Limb (tissue), 2 donors: ENCODE measurements around the gene AGBL2.
"Not testable (repeated sequence)": the region's sequence is repeated elsewhere in the genome, so short reads cannot be mapped to it uniquely, and the experiment has no call there.

ENCODE experiments used
- DNase-seq, 2 donors: peaks; one replicate each; pipeline ENCODE4 v3.0.0-alpha.2; 2016; ENCODE audit errors: extremely low spot score in 2 of 2

AGBL2 gene, protein sequence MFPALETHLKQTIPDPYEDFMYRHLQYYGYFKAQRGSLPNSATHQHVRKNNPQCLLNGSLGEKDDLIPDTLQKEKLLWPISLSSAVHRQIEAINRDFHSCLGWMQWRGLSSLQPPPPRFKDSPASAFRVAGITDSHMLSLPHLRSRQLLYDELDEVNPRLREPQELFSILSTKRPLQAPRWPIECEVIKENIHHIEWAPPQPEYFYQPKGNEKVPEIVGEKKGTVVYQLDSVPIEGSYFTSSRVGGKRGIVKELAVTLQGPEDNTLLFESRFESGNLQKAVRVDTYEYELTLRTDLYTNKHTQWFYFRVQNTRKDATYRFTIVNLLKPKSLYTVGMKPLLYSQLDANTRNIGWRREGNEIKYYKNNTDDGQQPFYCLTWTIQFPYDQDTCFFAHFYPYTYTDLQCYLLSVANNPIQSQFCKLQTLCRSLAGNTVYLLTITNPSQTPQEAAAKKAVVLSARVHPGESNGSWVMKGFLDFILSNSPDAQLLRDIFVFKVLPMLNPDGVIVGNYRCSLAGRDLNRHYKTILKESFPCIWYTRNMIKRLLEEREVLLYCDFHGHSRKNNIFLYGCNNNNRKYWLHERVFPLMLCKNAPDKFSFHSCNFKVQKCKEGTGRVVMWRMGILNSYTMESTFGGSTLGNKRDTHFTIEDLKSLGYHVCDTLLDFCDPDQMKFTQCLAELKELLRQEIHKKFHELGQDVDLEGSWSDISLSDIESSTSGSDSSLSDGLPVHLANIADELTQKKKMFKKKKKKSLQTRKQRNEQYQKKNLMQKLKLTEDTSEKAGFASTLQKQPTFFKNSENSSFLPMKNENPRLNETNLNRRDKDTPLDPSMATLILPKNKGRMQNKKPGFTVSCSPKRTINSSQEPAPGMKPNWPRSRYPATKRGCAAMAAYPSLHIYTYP

DNA sequence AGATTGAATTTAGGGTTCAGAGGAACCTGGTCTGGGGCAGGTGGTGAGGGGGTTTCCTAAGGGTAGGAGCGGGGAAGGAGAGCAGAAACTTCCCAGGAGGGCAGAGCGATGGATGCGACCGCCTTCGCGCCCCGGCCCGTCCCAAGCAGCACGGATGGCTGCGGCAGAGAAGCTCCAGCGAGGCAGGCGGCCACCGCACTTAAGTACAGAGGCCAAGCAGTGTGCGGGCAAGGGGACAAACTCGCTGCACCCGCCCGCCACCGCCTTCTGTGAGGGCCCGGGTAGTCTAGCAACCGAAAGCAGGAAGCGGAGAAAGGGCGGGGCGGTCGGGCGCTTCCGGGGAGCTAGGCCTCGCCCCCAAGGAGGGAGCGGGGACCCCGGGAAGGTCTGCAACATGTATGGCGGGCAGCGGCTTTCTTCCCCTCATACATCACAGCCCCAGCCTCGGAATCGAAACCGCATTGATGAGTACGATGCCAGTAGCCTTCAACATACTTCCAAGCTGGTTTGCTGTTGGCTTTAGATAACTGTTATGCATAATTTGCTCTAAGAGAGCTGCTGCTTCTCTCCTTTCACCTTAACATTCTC, at the start of gene AGBL2:
Gene AGBL2 (minus strand): TSS at position 288 of the 588 bp plus-strand sequence. CDS start 719 bp downstream, outside the sequence.
- peak; percentile 60 to 78 for DNase-seq

DNA sequence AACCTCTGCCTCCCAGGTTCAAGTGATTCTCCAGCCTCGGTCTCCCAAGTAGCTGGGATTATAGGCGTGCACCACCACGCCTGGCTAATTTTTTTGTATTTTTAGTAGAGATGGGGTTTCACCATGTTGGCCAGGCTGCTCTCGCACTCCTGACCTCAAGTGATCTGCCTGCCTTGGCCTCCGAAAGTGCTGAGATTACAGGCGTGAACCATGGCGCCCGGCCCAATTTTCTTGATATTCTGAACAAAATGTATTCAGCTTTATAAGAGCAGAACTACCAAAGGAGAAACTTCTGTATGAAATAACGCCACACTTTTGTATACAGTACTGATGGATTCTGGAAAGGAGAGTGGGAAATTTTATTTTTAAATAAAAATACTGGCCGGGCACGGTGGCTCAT, 44.1 kb upstream of the AGBL2 start:
- not testable (repeated sequence) for DNase-seq

DNA sequence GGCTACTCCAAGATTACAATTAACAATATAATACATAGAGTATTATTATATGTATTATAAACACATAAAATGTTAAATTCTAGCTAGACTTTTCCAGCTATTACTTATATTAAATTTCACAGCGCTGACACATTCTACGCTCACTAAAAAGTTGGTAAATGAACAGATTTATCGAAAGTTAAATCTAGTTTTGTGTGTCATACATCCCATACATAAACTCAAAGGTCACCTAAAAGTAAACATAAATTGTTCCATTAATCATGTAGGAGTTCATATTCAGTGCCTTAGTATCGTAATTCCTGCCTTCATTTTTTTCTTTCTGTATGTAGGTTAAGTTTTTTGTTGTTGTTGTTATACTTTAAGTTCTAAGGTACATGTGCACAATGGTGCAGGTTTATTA, 41.0 kb upstream of the AGBL2 start:
- no peak for DNase-seq

DNA sequence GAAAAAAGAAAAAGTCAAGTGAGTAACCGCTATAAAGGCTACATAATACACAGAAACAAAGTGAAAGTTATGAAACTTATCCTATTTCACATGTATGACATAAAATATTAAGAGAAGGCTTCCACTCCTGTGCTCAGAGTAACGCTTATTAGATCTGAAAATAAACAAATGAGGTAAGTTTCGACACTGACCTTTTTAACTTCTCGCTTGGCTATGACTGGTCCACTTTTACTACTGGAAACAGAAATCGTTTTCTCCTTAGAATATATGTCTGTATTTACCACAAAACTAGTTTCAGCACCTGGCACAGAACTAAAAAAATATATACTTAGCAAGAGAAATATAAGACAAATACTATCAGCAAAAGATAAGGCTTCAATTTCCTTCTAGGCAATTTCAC, 35.6 kb upstream of the AGBL2 start:
- DNase-seq, result no peak

DNA sequence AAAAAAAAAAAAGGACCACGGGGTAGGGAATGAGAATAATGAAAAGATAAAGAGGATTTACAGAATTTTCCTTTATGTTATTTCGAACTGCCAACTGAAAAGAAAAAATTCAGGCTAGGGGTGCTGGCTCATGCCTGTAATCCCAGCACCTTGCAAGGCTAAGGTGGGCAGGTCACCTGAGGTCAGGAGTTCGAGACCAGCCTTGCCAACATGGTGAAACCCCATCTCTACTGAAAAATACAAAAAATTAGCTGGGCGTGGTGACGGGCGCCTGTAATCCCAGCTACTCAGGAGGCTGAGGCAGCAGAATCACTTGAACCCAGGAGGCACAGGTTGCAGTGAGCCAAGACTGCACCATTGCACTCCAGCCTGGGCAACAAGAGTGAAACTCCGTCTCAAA, 27.3 kb upstream of the AGBL2 start:
- not testable (repeated sequence) for DNase-seq

DNA sequence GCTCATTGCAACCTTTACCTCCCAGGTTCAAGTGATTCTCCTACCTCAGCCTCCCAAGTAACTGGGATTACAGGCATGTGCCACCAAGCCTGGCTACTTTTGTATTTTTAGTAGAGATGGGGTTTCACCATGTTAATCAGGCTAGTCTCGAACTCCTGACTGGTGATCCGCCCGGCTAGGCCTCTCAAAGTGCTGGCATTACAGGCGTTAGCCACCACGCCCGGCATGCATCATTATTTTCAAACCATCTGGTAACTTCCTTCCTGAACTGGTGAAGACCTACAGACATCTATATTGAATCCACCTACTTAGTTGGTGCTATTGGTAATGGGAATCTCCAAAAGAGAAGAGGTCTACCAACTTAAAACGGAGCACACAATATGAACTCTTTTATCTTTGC, 22.6 kb upstream of the AGBL2 start:
- not testable (repeated sequence) for DNase-seq

DNA sequence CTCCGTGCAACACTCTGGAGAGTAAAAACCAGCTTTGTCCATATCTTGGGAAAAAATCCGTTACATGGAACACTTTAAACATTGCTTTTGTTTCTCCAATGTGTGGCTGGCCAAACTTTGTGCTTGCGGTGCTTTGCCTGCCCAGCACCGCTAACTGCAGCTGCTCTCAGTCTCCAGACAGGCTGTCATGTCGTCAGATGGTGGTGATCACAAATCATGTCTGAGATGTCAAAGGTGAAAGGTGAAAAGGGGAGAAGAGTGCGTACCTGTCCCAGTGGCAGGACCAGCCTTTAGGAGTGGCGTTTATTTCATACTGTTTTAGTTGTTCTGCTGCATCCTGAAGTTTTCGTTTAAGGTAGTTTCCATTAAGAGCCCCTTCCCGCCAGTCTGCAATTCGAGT, 17.1 kb upstream of the AGBL2 start:
- no peak for DNase-seq

DNA sequence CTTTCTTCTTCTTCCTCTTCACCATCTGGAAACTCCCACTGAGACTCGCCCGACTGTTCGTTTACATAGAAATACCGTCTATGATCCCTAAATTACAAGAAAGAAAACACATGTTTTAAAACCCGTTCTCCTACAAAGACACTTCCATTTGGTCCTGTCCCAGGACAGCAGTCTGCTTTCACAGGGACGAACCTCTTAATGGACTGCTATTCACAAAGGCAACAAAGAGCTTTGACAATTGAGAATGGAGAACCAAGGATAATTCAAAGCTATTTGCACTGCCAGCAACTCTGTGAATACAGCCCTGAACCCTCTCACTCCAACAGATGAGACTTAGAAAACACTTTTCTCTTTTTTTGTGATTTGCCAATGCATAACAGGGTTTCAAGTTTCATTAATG, 16.3 kb upstream of the AGBL2 start:
- DNase-seq, result no peak

DNA sequence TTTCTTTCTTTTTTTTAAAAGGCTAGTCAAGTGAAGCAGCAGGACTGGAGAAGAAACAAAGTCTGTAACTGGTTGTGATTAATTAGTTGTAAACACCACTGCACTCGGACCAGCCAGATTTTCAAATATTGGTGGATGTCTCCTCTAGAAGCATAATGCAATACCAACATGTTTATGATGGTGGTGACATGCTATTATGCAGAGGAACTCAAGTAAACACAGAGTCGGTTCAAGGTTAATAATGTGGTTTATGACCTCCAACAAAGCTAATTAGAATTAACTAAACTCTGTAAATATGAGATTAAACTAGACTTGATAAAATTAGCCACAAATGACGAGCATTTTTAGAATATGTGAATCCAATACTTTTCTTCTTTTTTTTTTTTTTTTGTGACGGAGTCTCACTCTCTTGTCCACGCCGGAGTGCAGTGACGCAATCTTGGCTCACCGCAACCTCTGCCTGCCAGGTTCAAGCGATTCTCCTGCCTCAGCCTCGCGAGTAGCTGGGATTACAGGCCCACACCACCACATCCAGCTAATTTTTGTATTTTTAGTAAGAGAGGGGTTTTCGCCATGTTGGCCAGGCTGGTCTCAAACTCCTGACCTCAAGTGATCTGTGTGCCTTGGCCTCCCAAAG, 11.8 kb upstream of the AGBL2 start:
- DNase-seq, result no peak

DNA sequence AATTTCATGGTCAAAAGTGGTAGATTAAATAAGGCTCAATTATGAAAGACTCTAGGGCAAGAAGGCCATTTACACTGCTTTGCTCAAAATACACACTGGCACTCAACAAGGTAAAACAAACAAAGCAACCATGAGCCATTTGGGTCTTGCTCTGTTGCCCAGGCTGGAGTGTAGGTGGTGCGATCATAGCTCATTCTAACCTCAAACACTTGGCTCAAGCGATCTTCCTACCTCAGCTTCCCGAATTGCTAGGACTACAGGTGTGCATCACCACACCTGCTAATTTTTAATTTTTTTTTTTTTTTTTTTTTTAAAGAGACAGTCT, 10.9 kb upstream of the AGBL2 start:
- no peak for DNase-seq

DNA sequence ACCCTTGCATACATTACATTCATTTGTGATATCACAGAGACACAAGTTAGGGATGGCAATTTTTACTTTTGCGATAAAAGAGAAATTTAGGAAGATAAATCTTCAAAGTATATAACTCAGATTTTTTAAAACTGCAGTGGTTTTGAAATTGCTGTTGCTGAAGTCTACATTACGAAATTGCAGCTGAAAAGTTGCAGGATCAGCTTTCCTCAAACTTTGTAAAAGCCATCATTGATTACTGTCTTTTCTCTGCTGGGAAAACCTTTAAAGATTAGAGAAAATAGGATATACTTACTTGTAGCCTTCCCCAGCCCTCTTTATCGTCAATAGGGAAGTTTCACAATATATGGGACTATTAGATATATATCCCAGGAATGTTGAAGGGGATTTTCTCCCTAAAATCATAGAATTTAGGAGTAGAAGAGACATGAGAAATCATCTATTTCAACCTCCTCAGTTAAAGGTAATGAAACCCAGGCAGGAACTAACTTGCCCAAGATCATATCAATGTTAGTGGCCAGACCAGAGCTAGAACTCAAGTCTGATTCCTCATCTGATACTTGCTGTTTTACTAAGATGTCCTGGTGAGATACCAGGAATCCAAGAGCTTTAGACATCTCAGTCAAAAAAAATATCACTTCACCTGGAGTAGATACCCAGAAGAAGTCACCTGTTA, 10.4 kb upstream of the AGBL2 start:
- DNase-seq, result no peak

DNA sequence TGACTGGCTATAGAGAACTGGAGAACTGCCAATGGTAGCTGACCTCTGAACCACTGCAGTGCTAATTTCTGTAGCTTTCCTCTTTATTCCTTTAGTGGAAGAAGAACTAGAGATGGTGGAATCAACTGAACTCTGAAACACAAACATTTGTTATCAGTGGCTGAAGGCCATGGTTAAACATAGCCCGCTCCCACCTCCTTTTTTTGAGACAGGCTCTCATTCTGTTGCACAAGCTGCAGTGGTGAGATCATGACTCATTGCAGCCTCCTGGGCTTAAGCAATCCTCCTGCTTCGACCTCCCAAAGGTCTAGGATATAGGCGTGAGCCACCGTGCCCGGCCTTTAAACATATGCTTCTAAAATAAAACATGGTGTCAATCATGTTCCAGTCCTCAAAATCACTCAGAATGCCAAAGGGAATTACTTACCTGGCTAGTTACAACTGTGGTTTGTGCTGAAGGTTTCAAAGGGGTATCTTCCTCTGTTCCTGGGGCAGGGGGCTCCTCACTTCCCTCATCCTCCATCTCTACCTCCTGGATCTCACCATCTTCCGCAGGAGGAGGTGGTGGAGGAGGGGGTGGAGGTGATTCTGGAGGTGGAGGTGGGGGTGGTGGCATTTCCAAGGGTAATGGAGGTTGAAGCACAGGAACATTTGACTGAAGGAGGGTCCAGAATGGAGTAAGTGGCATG, 9.0 kb upstream of the AGBL2 start:
- no peak for DNase-seq

DNA sequence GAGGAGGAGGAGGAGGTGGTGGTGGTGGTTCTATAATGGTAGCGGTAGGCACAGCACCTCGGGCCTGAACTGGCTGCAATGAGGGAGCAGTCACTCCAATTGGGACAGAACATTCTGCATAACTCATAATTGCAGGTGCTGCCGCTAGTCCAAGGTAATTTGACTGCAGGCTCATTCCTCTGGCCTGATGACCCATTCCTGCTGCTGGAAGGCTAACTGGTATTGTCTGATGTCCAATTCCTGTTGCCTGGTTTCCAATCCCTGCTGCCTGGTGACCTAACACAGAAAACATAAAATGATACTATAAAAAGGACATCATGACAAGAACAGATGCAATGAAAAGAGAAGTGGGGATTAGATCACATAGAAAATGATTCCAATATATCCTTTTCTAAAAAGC, 7.9 kb upstream of the AGBL2 start:
- DNase-seq, result no peak

DNA sequence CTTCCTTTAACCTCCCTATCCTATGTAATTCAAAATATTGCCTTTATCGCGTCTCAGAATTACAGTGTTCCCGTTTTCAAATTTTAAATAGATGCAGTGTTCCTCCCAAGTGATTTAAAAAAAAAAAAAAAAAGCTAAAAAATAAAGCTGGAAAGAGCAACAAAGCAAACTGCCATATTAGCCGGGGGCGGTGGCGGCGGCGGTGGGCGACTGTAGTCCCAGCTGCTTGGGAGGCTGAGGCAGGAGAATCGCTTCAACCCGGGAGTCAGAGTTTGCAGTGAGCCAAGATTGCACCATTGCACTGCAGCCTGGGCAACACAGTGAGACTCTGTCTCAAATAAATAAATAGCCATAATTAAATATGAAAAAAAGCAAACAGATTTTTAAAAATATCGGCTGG, 5.5 kb upstream of the AGBL2 start:
- DNase-seq, result no peak

DNA sequence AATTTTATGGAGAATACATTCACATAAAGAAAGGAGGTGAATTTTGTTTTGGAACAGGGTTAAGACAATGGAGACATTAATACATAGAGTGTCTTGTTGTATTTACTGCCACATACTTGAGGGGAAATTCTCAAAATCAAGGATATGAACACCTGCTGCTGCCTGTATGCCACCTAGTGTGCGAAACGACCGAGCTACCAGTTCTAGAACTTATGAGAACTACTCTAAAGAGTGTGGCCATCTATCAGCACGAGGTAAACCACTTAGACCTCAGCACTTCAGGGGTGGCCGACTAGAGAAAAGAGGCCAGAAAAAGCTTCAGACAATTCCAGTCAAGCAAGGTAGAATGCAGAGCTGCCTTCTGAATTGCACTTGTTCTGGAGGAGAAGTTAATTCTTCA, 1.5 kb upstream of the AGBL2 start:
- no peak for DNase-seq

DNA sequence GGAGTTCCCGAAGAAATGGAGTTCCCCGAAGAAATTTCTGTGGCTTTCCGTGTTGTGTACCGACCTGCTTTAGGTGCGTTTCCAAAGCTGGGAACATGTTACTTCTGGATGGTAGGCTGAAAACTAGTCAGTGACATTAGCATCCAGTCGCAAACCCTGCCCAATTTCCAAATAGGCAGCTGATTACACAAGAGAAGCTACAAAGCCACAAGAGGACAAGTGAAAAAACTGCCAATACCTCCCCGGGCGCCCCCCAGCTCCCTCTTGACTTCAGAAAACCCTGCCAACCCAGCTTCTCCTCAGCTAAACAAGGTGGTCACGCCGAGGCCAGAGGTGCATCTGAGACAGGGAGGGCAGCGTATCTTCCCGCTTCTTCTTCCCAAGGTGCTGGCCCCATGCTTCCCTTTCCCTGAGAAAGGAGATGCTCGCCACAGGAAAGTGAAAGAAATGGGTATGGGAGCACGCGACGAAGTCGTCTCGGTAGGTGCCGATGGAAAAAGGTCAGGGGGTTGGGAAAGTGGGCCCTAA, 551 bp downstream of the AGBL2 start:
- DNase-seq, result no peak

DNA sequence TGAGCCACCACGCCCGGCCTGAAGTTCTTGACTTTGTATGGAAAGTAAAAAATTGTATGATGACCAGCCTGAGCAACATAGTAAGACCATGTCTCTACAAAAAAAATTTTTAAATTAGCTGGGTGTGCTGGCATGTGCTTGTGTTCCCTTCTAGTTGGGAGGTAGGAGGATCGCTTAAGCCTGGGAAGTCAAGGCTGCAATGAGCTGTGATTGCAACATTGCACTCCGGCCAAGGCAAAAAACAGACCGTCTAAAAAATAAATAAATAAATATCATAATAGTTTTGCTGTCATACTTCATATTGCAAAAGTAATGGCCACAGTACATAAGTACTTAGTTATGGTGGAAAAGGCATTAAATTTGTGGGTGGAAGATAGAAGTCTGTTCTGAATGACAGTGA, 3.4 kb downstream of the AGBL2 start:
- DNase-seq, result no peak

DNA sequence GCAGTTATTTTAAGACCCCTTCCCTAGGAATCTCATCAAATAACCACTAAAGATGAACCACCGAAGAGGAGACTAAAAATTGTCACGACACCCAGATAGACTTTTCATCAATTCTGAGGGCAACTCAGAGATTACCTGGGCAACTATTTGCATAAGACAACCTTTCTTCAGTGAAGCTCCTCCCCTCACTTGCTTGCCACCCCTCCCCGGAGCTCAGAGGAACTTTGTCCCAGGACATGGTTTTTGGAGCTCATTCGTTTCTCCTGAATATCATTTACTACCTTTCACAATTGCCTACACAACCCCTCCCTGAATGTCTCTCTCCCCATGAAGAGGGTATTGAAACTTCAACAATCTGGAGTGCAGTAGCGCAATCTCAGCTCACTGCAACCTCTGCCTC, 3.9 kb downstream of the AGBL2 start:
- DNase-seq, result no peak

DNA sequence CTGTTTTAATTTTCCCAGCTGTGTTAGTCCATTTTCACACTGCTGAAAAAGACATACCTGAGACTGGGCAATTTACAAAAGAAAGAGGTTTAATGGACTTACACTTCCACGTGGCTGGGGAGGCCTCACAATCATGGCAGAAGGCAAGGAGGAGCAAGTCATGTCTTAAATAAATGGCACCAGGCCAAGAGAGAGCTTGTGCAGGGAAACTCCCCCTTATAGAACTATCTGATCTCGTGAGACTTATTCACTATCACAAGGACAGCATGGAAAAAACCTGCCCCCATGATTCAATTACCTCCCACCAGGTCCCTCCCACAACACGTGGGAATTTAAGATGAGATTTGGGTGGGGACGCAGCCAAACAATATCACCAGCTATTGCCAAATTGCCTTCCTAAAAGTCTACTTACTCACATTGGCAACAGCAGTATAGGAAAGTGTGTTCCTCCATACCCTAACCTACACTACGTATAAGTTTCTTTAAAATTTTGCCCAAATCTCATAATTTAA, 7.8 kb downstream of the AGBL2 start:
- not testable (repeated sequence) for DNase-seq

DNA sequence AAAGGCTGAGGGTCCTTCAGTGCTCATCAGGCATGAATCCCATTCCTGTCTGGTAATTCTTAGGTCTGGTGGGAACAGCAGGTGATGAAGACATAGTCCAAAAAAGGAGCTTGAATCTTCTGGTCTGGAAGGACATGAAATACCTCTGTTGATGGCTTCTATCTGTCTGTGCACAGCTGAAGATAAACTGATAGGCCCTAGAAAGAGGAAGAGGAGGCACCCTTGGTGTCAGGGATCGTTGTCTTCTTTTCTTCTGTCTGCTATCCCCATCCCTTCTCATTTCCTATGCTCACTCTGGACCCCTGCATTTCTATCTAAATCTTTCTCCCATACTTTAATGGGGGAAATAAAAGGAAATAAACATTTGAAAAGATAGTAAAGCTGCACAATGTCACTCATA, 9.4 kb downstream of the AGBL2 start:
- DNase-seq, result no peak
